Left ventricle myocardium superior (tissue), 1 donor: ENCODE data around the gene TRPV6. TPM values are rescaled to one million over a fixed set of nuclear protein-coding genes. Genes with fewer than 3 reads are reported as not detected.

Source experiments
- ATAC-seq: fragments of 200-7000 bp; cut with Tn5 transposase; one replicate; pipeline ENCODE4 v1.9.1; 2020; ENCODE audit warnings: mild to moderate bottlenecking, moderate library complexity
- DNase-seq: peaks from one replicate; pipeline ENCODE4 v3.0.0-alpha.2; 2020
- intact Hi-C: fragments of 100-400 bp; cut with micrococcal nuclease; formaldehyde crosslinking; loops from one replicate; pipeline ENCODE4 v1.11.0; 2022
- total RNA-seq: library from RNA; stranded (reverse); fragmentation: NEBNext Ultra II Directional; extraction: Animal tissue kit (Norgen Biotek cat#: 25700); gene quantifications from one replicate; pipeline ENCODE4 v1.2.1, GENCODE V29; 2021
- donor health status: DM: no; HTN: yes; CAD: no; lungs with severe emphysema.

Gene TRPV6
- total RNA-seq, 1 donor from 2014 or later, result 0.05 TPM

DNA sequence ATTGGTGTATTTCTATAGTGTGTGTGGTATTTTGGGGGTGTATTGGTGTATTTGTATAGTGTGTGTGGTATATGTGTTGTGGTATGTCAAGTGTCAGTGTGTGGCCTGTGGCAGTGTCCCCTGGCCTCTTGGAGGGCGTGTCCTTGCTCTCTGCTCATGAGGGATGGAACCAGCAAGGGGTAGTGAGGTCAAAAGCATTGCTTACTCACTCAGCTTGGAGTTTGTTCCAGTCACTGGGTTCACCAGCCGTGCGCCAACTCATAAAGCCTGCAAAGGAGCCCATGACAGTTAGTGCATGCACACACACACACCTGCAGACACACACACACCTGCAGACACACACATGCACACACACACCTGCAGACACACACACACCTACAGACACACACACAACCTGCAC lies 4.3 kb upstream of the TRPV6 start:
- intact Hi-C loops, result no loop called here
- ATAC-seq (no peak), DNase-seq (no peak)

DNA sequence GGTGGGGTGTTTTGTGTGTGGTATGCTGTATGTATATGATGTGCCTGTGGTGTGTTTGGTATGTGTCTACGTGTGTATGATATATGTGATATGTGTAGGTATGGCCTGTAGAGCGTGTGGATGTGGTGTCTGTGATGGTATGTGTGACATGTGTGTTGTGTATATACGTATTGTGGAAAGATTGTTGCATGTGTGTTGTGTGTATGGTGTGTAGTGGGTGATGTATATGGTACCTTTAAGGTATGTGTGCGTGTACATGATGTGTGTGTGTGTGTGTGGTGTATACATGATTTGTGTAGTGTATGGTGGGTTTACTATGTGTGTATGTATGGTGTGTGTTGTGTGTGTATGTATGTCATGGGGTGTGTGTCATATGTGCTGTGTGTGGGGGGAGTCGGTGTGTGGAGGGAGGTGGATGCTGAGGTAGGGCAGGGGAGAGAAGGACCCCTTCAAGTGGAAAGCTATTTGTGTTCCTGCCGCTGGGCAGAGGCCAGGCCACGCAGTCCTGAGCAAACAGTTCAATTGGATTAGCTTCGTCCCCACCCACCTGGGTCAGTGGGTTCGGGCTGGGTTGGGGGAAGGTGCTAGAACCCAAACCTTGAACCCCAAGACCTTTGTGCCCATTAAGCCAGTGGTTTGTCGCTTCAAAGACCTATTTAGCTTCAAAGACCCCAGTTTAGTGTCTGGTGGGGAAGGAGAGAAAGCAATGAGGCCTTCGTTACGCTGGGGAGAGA lies 1.9 kb upstream of the TRPV6 start:
- no peak for ATAC-seq
- intact Hi-C loops, result no loop called here
- DNase-seq, result no peak

DNA sequence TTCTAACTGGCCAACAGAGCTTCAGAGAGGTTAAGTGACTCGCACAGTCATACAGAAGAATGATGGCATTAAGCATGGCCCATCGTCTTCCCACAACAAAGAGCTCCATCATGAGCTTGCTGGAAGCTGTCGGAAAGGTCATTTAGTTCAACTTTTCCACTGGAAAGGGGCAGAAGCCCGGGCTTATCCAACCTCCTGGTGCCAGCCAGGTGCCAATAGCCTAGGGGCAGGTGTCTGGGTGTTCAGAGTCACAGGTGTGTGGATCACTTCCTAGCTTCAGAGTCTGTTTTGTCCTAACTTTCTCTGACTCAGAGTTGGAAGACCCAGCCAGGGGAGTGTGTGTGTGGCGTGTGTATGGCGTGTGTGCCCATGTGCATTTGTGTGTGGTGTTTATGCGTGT lies 1.3 kb upstream of the TRPV6 start:
- intact Hi-C loops, result no loop called here
- DNase-seq (no peak), ATAC-seq (no peak)

DNA sequence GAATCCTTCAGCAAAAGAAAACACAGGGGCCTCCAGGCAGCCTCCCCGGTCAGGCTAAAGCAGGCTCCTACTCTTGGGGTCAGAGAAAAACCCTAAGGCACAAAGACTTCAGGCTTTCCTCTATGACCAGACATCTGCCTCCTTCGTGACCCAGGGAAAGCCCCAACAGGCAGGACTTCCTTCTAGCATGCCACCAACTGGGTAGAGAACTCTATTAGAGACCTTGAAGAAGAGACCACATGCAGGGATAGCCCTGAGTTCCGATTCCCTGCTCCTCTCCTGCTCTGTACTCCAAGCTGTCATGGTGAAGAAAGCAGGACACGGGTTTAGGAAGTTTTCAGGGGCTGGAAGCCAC lies 1.3 kb downstream of the TRPV6 start:
- intact Hi-C loops, result no loop called here
- no peak for DNase-seq

DNA sequence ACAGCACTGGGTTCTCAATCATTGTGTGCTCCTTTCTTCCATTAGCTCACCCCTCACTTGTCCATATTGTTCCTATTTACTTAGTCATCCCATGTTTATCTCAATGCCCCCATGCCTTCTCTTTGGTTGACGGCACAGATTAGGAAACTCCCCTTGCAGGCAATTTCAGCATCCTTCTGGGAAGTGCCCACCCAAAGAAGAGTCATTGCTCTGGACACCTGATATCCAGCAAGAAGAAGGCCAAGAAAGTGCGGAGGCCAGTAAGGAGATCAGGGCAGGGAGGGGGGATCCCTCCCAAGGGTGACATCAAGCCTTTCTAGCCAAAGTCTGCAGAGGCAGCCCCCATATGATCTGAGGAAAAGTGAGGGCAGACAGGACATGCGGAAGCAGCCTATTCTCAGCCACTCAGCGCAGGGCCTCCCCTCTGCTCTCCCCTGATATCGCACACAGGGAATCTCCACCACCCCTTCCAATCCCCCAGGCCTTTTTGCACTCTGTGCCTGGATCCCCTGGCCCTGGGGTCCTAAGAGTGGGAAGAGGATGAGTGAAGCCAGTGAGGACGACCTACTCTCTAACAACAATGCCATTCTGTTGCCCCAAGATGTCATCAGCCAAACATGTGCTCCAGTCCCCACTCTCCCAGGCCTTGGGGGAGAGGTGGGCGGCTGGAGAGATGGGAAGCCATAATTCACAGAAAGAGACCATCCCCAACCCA lies 1.8 kb downstream of the TRPV6 start:
- intact Hi-C loops, result no loop called here
- DNase-seq, result no peak

More for the DNA sequence above, 1.3 kb downstream of the TRPV6 start:
- ATAC-seq, result no peak

DNA sequence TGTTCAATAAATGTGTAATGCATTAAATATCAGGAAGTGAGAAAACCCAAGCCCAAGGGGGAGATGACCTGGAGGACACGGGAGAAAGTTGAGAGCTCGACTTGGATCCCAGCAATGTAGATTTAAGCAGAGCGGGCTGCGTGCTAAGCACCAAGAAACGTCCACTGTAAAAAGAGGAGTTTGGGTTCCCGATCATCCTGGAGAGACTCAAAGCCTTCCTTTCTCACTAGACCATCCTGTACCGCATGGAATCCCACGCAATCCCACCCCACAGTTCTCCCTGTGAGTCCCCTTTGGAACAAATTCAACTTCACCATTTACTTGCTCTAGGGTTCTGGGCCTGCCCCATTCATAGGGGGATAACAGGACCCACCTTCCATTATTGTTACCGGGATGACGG lies 2.4 kb downstream of the TRPV6 start:
- DNase-seq (no peak), ATAC-seq (no peak)
- intact Hi-C loops, result no loop called here

More for the DNA sequence above, 1.8 kb downstream of the TRPV6 start:
- no peak for ATAC-seq

DNA sequence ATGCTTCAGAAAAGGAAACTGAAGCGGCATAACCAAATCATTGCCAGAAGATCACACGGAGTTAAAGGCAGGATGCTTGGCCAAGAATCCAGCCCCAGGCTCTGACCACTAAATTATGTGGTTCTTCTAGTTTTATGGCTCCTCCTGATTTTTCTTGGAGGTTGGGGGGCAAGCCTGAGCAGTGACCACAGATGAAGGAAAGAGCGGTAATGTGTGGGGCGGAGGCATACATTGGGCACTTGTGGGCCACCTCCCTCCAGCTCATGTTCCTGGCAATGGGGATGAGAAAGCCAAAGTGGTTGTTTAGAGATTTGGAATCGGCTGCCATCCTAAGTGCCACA lies 3.2 kb downstream of the TRPV6 start:
- intact Hi-C loops, result no loop called here
- ATAC-seq, result no peak
- no peak for DNase-seq

DNA sequence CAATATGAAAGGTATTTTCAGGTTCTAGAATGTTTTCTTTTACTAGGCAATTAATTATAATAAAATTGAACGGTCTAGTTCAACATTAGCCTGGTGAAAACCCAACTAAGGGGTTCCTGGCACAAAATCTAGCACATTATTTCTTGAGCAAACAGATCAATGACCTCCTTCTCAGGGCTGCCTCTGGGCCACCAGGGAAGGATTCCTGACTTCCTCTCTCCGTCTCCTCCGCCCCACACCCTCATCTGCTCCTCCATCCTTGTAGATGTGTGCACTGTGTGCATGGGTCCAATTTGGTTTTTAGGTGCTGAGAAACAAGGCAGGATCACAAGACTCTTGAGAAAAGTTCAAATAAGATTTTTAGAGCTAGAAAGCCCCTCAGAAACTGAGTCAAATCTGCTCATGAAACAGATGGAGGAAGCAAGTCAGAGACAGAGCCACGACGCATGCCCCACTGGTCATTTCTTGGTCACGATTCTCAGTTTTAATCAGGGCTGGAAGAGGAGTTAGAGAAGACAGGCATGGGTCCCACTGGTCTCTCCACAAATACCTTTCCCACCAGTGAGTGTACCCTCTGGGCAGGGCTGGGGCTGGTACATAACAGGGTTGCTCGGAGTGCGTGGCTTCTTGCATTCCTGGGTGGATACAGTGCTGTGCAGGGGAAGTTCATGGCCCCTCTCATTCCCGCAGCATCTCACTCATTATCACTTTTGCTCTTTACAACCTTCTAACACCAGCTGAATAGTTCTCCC lies 3.8 kb downstream of the TRPV6 start:
- no peak for DNase-seq
- intact Hi-C loops, result no loop called here

DNA sequence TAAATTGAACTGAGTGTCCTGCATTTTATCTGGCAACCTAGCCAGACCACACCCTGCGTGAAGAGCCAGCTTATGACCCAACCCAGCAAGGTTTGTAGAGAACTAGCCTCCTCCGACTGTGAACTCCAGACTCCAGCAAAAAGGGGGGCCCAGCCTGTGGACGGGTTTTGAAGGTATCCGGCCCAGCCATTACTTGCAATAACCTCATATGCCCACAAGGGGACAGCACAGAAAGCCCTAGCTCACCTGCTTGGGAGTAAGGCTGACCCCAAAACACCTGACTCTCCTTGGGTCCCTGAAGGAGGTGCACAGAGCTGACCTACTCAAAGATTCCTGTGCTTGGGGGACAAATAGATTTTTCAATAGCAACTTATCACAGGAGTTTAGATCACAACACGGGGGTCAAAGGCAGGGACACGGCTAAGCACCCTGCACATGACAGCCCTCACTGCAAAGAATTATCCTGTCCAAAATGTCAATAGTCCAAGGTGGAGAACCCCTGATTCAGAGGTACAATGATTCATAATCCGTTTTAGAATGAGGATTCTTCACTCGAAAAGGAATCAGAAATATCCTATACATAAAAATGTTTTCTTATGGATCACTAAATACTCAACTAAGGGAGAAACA lies 4.6 kb downstream of the TRPV6 start:
- intact Hi-C loops, result no loop called here

More for the DNA sequence above, 3.8 kb downstream of the TRPV6 start:
- ATAC-seq, result no peak

DNA sequence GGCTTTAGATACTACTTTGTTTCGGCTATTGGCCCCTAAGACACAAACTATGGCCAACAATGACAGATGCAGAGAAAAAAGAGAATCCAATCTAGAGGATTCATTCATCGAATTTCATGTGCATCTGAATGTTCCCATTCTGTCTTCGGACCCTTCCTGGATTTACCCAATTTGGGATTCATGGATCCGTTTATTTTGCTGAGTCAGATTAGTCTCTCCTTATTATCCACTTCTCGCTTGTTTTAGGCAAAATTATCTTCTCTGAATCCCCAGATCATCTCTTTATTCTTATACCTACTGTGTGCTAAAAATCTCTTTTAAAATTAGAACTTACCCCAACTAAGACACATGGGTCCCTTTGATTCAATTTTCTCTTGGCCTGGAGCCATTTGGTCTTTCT lies 6.5 kb downstream of the TRPV6 start:
- ATAC-seq (no peak), DNase-seq (no peak)
- intact Hi-C loops, result no loop called here

More for the DNA sequence above, 4.6 kb downstream of the TRPV6 start:
- DNase-seq, result no peak
- ATAC-seq, result no peak

DNA sequence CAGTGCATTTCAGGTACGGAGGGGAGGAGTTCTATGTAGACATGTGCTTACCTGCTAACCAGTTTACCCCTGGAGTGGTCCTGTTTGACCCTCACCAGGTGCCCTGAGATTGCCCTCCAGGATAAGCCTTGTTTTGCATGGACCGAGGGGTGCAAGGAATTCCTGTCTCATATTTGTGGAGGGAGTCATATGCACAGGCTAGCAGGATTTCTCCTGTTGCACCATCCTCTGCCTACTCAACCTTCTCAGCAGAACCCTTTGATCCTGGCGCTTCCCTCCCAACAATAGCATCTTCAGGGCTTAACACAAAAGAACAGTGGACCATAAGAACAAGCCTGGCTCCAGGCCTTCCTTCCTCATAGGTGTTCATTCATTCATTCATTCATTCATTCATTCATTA lies 7.2 kb downstream of the TRPV6 start:
- ATAC-seq (no peak), DNase-seq (no peak)
- intact Hi-C loops, result no loop called here

DNA sequence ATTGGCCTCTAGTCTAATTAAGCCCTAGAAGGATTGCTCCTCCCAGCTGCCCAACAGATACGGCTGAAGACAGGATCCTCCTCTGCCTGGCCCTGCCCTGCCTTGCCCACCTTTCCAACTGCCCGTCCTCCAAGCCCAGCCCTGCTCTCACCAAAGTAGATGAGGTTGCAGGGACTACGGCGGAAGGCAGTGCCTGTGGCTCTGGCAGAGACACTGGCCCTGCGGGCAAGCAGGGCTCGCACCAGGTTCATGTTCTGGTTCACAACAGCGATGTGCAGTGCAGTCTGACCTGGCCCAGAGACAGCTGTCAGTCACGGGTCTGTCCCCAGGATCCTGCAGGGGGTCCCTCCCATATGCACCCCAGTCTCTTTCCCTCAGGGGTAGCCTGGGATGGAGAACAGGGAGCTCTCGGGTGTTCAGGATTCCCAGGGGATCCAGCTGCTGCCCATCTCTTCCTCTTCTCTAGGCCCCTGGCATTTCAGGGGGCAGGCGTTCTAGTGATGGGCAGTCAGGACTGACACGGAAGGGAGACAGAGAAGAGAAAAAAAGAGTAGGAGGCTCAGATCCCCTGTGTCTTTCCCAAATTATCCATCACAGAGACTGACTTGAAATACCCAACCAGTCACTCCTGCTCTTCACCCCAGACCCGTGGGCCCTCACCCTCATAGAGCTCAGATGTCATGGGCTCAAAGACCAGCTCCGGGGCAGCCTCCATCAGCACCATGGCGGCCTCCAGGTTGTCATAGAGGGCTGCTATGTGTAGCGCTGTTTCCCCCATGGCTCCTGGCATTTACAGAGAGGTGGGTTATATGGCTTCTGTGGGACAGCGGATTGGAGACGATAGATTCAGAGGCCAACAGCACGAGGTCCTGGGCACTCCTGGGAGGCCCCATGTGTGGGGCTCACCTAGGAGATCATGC lies 8.3 kb downstream of the TRPV6 start:
- no peak for ATAC-seq
- intact Hi-C loops, result no loop called here
- no peak for DNase-seq

DNA sequence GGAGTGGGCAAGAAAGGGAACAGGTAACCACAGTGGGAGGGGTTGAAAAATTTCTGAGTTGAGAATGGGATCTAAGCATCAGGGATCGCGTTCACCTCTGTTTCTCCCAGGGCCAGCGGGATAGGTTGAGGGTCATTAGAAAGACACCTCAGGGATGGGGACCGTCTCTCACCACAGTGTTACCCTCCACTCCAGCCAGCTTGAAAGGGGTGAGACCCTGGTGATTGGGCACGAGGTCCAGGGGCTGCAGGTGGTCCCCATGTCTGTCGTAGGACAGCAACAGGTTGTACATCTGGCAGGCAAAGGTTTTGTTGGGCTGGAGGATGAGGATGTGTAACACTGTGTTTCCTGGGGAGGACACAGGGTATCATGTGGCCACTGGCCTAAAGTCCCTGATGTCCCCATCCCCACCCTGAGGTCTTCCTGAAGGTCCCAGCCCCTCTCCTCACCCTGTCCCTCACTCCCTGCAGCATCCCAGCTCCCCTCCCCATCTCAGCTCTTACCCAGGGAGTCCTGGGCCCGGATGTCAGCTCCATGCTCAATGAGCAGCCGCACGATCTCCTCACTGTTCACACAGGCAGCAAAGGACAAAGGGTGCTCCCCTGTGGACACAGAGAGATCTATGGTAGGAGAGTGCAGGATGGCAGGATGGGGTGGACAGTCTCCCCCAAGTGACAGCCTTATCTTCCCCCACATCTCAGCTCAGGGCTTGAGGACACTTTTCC lies 9.1 kb downstream of the TRPV6 start:
- intact Hi-C loops, result no loop called here
- ATAC-seq (no peak), DNase-seq (no peak)

DNA sequence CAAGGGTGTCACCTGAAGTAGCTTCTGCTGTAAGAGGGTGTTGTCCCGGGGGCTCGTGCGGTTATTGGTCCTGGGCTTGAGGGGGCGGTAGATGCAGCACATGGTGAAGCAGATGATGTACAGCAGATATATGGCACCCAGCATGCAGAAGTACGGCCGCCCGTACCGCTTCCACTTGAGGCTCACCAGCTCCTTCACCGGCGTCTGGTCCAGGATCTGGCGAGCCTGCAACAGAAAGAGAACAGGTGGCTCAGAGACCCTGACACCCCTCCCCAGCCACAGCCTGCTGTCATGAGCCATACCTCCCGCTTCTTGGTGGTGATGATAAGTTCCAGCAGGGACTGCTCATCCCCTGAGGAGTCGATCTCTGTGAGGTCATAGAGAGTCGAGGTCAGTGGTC lies 10.1 kb downstream of the TRPV6 start:
- ATAC-seq (no peak), DNase-seq (no peak)
- intact Hi-C loops, result no loop called here

DNA sequence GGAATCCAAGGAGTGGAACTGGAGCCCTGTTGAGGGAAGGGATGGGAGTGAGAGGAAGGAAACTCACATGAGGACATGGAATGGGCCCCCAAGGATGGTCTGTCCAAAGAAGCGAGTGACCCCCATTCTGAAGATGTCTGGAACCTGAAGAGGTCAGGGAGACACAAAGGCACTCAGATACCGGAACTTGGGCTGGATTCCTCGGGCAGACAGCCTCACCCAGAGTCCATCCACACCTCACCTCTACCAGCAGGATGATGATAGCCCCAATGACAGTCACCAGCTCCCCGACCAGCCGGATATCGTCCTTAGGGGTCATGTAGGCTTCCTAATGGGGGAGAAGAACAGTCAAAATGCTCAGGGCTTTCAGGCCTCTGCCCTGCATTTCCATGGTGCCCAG lies 10.7 kb downstream of the TRPV6 start:
- intact Hi-C loops, result no loop called here
- ATAC-seq, result no peak
- no peak for DNase-seq

DNA sequence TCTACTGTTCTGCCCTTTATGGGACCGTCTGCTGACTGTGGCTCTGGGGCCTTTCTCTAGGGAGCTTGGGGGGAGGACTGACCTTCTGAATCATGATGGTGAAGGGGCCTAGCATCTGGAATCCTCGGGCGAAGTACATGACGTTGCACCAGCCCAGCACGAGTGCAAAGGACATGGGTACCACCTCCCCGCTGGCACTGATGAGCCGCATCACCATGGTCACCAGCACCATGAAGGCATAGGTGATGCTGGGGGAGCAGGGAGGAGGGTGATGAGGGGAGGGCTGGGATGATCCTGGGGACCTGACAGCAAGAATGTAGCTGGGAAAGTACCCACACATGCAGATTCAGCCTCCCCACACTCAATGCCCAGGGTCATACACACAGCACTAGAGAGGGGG lies 11.1 kb downstream of the TRPV6 start:
- intact Hi-C loops, result no loop called here
- ATAC-seq (no peak), DNase-seq (no peak)

DNA sequence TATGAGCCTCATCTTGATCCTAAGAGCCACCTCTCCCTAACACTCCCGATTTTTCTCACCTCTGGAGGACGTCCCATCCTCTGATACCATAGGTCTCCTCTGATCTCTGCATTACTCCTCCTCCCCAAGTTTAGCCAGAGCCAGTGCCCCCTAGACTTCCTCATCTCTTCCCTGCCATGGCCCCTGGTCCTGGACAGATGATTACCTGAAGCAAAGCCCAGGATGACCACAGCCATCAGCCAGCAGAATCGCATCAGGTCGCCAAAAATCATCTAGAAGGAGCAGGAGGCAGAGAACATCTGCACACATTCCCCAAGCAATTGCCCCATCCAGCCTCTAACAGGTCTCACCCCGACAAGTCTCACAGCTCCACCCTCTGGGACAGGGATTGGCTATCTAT lies 11.7 kb downstream of the TRPV6 start:
- DNase-seq (no peak), ATAC-seq (no peak)
- intact Hi-C loops, result no loop called here

DNA sequence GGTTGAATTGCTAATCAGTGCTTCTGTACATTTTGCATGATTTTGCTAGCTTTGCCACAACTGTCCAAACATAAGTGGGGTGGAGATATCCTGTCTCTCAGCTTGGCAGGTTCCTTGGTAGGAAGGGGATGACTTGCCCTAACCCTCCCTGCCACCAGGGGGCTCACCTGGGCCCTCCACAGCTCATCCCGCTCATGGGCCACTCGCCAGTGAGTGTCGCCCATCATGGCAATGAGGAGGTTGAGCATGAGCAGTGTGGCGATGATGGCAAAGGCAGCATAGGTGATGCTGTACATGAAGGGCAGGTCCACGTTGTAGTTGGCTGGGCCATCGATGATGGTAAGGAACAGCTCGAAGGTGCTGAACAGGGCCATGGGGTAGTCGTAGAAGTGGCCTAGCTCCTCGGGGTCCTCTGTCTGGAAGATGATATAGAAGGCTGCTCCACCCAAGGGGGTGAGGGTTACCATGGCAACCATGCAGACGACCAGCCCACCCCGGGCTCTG lies 12.2 kb downstream of the TRPV6 start:
- DNase-seq, result no peak
- intact Hi-C loops, result no loop called here
- no peak for ATAC-seq
